ENCODE results near the gene CCDC86.

The CCDC86 gene

GRCh38 chr11:60842668-60843600 is 1.0 kb downstream of the CCDC86 start (continued):
- no peak for TF ChIP-seq TCF4 (CRISPR knock-in tag; IDR thresholded peaks at IDR 0.05; ENCODE audit: borderline replicate concordance)
- TF ChIP-seq ZFP3 (CRISPR knock-in tag; IDR thresholded peaks at IDR 0.05): no peak
- TF ChIP-seq BACH2 (CRISPR knock-in tag; IDR thresholded peaks at IDR 0.05; ENCODE audit: borderline replicate concordance): no peak
- no peak for TF ChIP-seq ZNF70 (CRISPR knock-in tag; IDR thresholded peaks at IDR 0.05)
- TF ChIP-seq GLIS3 (CRISPR knock-in tag; IDR thresholded peaks at IDR 0.05): no peak
- no peak for TF ChIP-seq ZNF565 (CRISPR knock-in tag; conservative IDR thresholded peaks at IDR 0.05; ENCODE audit: low read depth)

GRCh38 chr11:60844045-60844869 is 2.3 kb downstream of the CCDC86 start:
- TF ChIP-seq CSDC2 (CRISPR knock-in tag; IDR thresholded peaks at IDR 0.05): no peak
- no peak for TF ChIP-seq CREB5 (CRISPR knock-in tag; IDR thresholded peaks at IDR 0.05; ENCODE audit: low read depth)
- no peak for TF ChIP-seq CSRNP3 (CRISPR knock-in tag; IDR thresholded peaks at IDR 0.05)
- no peak for TF ChIP-seq RARB (CRISPR knock-in tag; IDR thresholded peaks at IDR 0.05)
- TF ChIP-seq ISL1 (CRISPR knock-in tag; IDR thresholded peaks at IDR 0.05): no peak
- TF ChIP-seq TSHZ2 (CRISPR knock-in tag; IDR thresholded peaks at IDR 0.05): no peak
- TF ChIP-seq ZFP30 (CRISPR knock-in tag; IDR thresholded peaks at IDR 0.05): no peak
- no peak for TF ChIP-seq PATZ1 (CRISPR knock-in tag; IDR thresholded peaks at IDR 0.05; ENCODE audit: borderline replicate concordance)
- no peak for TF ChIP-seq ARNTL (CRISPR knock-in tag; IDR thresholded peaks at IDR 0.05; ENCODE audit: borderline replicate concordance, low read depth)
- no peak for TF ChIP-seq TCF4 (CRISPR knock-in tag; IDR thresholded peaks at IDR 0.05; ENCODE audit: borderline replicate concordance)
- no peak for TF ChIP-seq BACH2 (CRISPR knock-in tag; IDR thresholded peaks at IDR 0.05; ENCODE audit: borderline replicate concordance)
- no peak for TF ChIP-seq ZFP3 (CRISPR knock-in tag; IDR thresholded peaks at IDR 0.05)
- ATAC-seq: peak; percentile 10; the same call in 1 of the 3 replicates

GRCh38 chr11:60844870-60845221 is 2.9 kb downstream of the CCDC86 start:
- ATAC-seq: no peak
- no peak for TF ChIP-seq ZFP3 (CRISPR knock-in tag; IDR thresholded peaks at IDR 0.05)
- TF ChIP-seq ARNTL (CRISPR knock-in tag; IDR thresholded peaks at IDR 0.05; ENCODE audit: borderline replicate concordance, low read depth): no peak
- TF ChIP-seq ZFP30 (CRISPR knock-in tag; IDR thresholded peaks at IDR 0.05): no peak
- TF ChIP-seq PATZ1 (CRISPR knock-in tag; IDR thresholded peaks at IDR 0.05; ENCODE audit: borderline replicate concordance): no peak
- TF ChIP-seq ESRRG (CRISPR knock-in tag; IDR thresholded peaks at IDR 0.05): no peak
- no peak for TF ChIP-seq BACH2 (CRISPR knock-in tag; IDR thresholded peaks at IDR 0.05; ENCODE audit: borderline replicate concordance)
- no peak for TF ChIP-seq CREB5 (CRISPR knock-in tag; IDR thresholded peaks at IDR 0.05; ENCODE audit: low read depth)
